Dermis lymphatic vessel endothelial cell (primary cell): ENCODE results near the gene DAAM2. TPM values are rescaled to one million over a fixed set of nuclear protein-coding genes. Genes with fewer than 3 reads are reported as not detected.

Experiments
- total RNA-seq: library from RNA; depleted of rRNA; stranded (reverse); fragments of >200 nt; gene quantifications from 2 replicates; pipeline ENCODE4 v1.2.1, GENCODE V29; 2014

DAAM2 gene
- total RNA-seq = 0.17 and 0.87 TPM in 2 replicates

DNA sequence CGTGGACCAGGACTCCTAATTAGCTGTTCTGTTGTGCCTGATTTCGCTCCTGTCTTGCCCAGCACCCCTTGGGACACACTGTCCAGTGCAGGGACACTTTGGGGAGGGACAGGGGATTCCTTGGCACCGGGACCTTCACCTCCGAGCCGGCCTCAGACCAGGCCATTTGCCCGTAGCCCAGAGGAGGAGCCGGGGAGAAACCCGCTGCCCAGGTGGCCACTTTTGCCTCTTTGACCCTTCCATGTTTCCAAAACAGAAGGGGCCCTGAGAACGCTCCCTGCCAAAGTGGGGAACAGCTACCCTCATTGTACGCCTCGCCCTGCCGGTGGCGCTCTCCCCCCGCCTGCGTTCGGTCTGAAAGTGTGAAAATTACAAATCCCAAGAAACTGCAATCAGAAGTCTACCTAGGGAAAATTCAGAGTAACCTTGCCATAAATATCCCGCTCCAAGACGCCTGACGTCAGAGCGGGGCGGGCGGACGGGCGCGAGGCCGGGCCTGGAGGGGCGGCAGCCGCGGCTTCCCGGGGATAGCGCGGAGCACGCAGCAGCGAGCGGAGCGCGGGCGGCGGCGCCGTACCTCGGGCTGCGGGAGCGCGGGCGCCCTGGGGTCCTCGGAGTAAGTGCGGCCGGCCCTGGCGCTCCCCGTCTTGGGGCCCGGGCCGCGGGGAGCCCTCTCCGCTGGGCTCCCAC, at the start of gene DAAM2:
Gene DAAM2, plus strand, starts transcription at position 527 of the 690 bp plus-strand sequence. CDS start 63,927 bp downstream, outside the sequence.

DNA sequence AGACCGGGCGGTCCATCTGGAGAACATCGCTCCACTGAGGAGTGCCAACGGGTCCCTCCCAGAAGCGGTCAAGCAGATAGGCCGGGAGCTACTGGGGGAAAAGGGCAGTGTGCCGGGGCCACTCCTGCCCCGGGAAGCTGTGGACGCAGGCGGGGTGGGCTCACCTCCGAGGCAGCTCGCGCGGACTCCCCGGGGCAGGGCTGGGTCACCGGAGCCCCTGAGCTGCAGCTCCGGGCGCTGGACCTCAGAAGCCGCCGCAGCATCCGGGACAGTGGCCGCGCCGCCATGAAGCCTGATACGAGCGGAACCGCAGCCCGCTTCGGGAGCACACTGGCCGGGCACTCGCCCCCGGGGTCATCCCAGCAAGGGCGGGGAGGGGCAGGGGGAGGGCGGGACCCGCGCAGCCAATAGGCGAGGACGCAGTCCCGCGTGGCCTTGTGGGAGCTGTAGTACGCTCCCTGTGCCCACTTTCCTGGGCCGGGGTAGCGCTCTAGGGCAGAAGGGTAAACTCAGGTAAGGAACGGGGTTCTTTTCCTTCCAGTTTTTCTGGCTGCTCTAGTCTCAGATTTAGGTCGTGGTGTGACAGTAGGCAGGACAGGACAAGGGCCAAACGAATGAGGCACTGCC, 142.1 kb downstream of the DAAM2 start, which contains the start of gene MOCS1:
Gene MOCS1, minus strand, starts transcription at position 332 of the 627 bp plus-strand sequence. Its CDS starts 45 bp downstream, at position 287.

Other genes starting within 250 kb of the DAAM2 start
- 0.22 and 0.43 TPM in 2 replicates for gene KIF6, start 67.0 kb upstream of the DAAM2 start, total RNA-seq
- gene MOCS1, start 142.1 kb downstream of the DAAM2 start, total RNA-seq = 7.0 and 7.4 TPM in 2 replicates